NCI-H748 (cell line): ENCODE results near the gene ATP8B4.
"Not testable (repeated sequence)": the region's sequence is repeated elsewhere in the genome, so short reads cannot be mapped to it uniquely, and the experiment has no call there.

Source experiments
- DNase-seq: peaks from one replicate; lab custom pipeline; 2025; ENCODE audit not compliant: unreplicated experiment; lab: John Stamatoyannopoulos, UW

The ATP8B4 gene

GRCh38 chr15:50119063-50120040, at the start of gene ATP8B4:
TSS of gene ATP8B4 (minus strand) at chr15:50119233. CDS start at chr15:50106966, 12,267 bp downstream.
- no peak for DNase-seq

GRCh38 chr15:50168379-50168778, 49.3 kb upstream of the ATP8B4 start:
- DNase-seq = no peak

- no peak for DNase-seq
Observed at GRCh38 chr15:50167110-50167509, 48.1 kb upstream of the ATP8B4 start.

- DNase-seq = no peak
Observed at GRCh38 chr15:50166216-50166615, 47.2 kb upstream of the ATP8B4 start.

- DNase-seq = no peak
Observed at GRCh38 chr15:50164458-50164857, 45.4 kb upstream of the ATP8B4 start.

GRCh38 chr15:50163719-50164410, 44.8 kb upstream of the ATP8B4 start:
- no peak for DNase-seq

- DNase-seq = no peak
Observed at GRCh38 chr15:50162969-50163718, 44.1 kb upstream of the ATP8B4 start.

GRCh38 chr15:50158236-50158635, 39.2 kb upstream of the ATP8B4 start:
- not testable (repeated sequence) for DNase-seq

GRCh38 chr15:50151476-50151875, 32.4 kb upstream of the ATP8B4 start:
- DNase-seq = no peak

- DNase-seq = no peak
Observed at GRCh38 chr15:50150851-50151250, 31.8 kb upstream of the ATP8B4 start.

GRCh38 chr15:50150349-50150748, 31.3 kb upstream of the ATP8B4 start:
- DNase-seq = no peak

- DNase-seq = no peak
Observed at GRCh38 chr15:50149090-50149489, 30.1 kb upstream of the ATP8B4 start.

GRCh38 chr15:50148362-50148963, 29.4 kb upstream of the ATP8B4 start:
- DNase-seq = peak; percentile 43

- no peak for DNase-seq
Observed at GRCh38 chr15:50146632-50147031, 27.6 kb upstream of the ATP8B4 start.

GRCh38 chr15:50145451-50145872, 26.4 kb upstream of the ATP8B4 start:
- peak; percentile 71 for DNase-seq

- DNase-seq = no peak
Observed at GRCh38 chr15:50144341-50145120, 25.5 kb upstream of the ATP8B4 start.

GRCh38 chr15:50143255-50143860, 24.3 kb upstream of the ATP8B4 start:
- no peak for DNase-seq

- DNase-seq = no peak
Observed at GRCh38 chr15:50141856-50142255, 22.8 kb upstream of the ATP8B4 start.

GRCh38 chr15:50140983-50141382, 21.9 kb upstream of the ATP8B4 start:
- no peak for DNase-seq

- DNase-seq = no peak
Observed at GRCh38 chr15:50140098-50140497, 21.1 kb upstream of the ATP8B4 start.
